ENCODE data around the gene DTYMK.
"Not testable (repeated sequence)": the region's sequence is repeated elsewhere in the genome, so short reads cannot be mapped to it uniquely, and the experiment has no call there.

The DTYMK gene

GRCh38 chr2:241672243-241673188 lies 14.1 kb downstream of the DTYMK start:
- no peak for DNase-seq (ENCODE audit: low read depth in 2 of 3, low spot score in 1 of 3)

GRCh38 chr2:241671457-241672240 lies 15.0 kb downstream of the DTYMK start:
- DNase-seq (ENCODE audit: low read depth in 2 of 3, low spot score in 1 of 3), result no peak

- DNase-seq (ENCODE audit: low read depth in 2 of 3, low spot score in 1 of 3), result no peak
Observed at GRCh38 chr2:241670333-241671110, 16.1 kb downstream of the DTYMK start.

- DNase-seq (ENCODE audit: low read depth in 2 of 3, low spot score in 1 of 3), result no peak
Observed at GRCh38 chr2:241668839-241669238, 17.8 kb downstream of the DTYMK start.

GRCh38 chr2:241668354-241668753 lies 18.3 kb downstream of the DTYMK start:
- no peak for DNase-seq (ENCODE audit: low read depth in 2 of 3, low spot score in 1 of 3)

- DNase-seq (ENCODE audit: low read depth in 2 of 3, low spot score in 1 of 3), result no peak
Observed at GRCh38 chr2:241666627-241667400, 19.8 kb downstream of the DTYMK start.

GRCh38 chr2:241665731-241666440 lies 20.7 kb downstream of the DTYMK start:
- DNase-seq (ENCODE audit: low read depth in 2 of 3, low spot score in 1 of 3), result no peak

- not testable (repeated sequence) for DNase-seq (ENCODE audit: low read depth in 2 of 3, low spot score in 1 of 3)
Observed at GRCh38 chr2:241662731-241663130, 23.9 kb downstream of the DTYMK start.

- DNase-seq (ENCODE audit: low read depth in 2 of 3, low spot score in 1 of 3), result no peak
Observed at GRCh38 chr2:241660593-241661213, 25.9 kb downstream of the DTYMK start.

- peak in 2 of 3 donors; percentile 8 to 20 for DNase-seq (ENCODE audit: low read depth in 2 of 3, low spot score in 1 of 3)
Observed at GRCh38 chr2:241659150-241659739, 27.4 kb downstream of the DTYMK start.

GRCh38 chr2:241658296-241658695 lies 28.3 kb downstream of the DTYMK start:
- DNase-seq (ENCODE audit: low read depth in 2 of 3, low spot score in 1 of 3), result no peak

GRCh38 chr2:241657786-241658254 lies 28.8 kb downstream of the DTYMK start:
- no peak for DNase-seq (ENCODE audit: low read depth in 2 of 3, low spot score in 1 of 3)

GRCh38 chr2:241656190-241656741 lies 30.3 kb downstream of the DTYMK start:
- no peak for DNase-seq (ENCODE audit: low read depth in 2 of 3, low spot score in 1 of 3)

- no peak for DNase-seq (ENCODE audit: low read depth in 2 of 3, low spot score in 1 of 3)
Observed at GRCh38 chr2:241655516-241656189, 31.0 kb downstream of the DTYMK start.

GRCh38 chr2:241654551-241654950 lies 32.1 kb downstream of the DTYMK start:
- no peak for DNase-seq (ENCODE audit: low read depth in 2 of 3, low spot score in 1 of 3)

GRCh38 chr2:241653210-241653750 lies 33.3 kb downstream of the DTYMK start:
- DNase-seq (ENCODE audit: low read depth in 2 of 3, low spot score in 1 of 3), result no peak

GRCh38 chr2:241652722-241653121 lies 33.9 kb downstream of the DTYMK start:
- DNase-seq (ENCODE audit: low read depth in 2 of 3, low spot score in 1 of 3), result no peak

- no peak for DNase-seq (ENCODE audit: low read depth in 2 of 3, low spot score in 1 of 3)
Observed at GRCh38 chr2:241652142-241652541, 34.5 kb downstream of the DTYMK start.

Data from stimulated activated CD4-positive, alpha-beta T cell treated with anti-CD3 and anti-CD28 coated beads, Interleukin-12 subunit alpha, Interleukin-12 subunit beta, amount 100 ng/mL, for 48 hours (primary cell).